Epithelial cell of proximal tubule (primary cell): ENCODE results near the gene AK2. TPM values are rescaled to one million over a fixed set of nuclear protein-coding genes. Genes with fewer than 3 reads are reported as not detected.

ENCODE experiments used
- DNase-seq: peaks from one replicate; pipeline ENCODE4 v3.0.0-alpha.2; 2011; ENCODE audit warnings: low read depth
- H3K4me3 ChIP-seq: 2 replicates; pipeline ENCODE4 v1.5.1; 2011; ENCODE audit warnings: low read depth, mild to moderate bottlenecking, low read length
- CTCF ChIP-seq: conservative IDR thresholded peaks from 2 replicates; pipeline ENCODE4 v1.5.1; 2012; ENCODE audit warnings: low read depth, mild to moderate bottlenecking, low read length
- total RNA-seq: library from RNA; depleted of rRNA; stranded (reverse); fragments of >200 nt; gene quantifications from 2 replicates; pipeline ENCODE4 v1.2.3, GENCODE V29; 2015

AK2 gene
- total RNA-seq, 1 donor from 2014 or later: 276 TPM

GRCh38 chr1:33005838-33006421 is 30.8 kb downstream of the AK2 start:
- no peak overlapping the region for H3K4me3 ChIP-seq
- no peak for DNase-seq
- no peak for TF ChIP-seq CTCF

GRCh38 chr1:33005117-33005837 is 31.4 kb downstream of the AK2 start:
- no peak overlapping the region for H3K4me3 ChIP-seq
- no peak for DNase-seq
- no peak for TF ChIP-seq CTCF

GRCh38 chr1:33004613-33005012 is 32.1 kb downstream of the AK2 start:
- TF ChIP-seq CTCF: no peak
- H3K4me3 ChIP-seq: no peak overlapping the region
- no peak for DNase-seq

GRCh38 chr1:33003657-33004056 is 33.0 kb downstream of the AK2 start:
- no peak for DNase-seq
- no peak overlapping the region for H3K4me3 ChIP-seq
- TF ChIP-seq CTCF: no peak

- H3K4me3 ChIP-seq: no peak overlapping the region
- no peak for DNase-seq
- no peak for TF ChIP-seq CTCF
Observed at GRCh38 chr1:33002006-33002405, 34.7 kb downstream of the AK2 start.

GRCh38 chr1:33001282-33001681 is 35.4 kb downstream of the AK2 start:
- peak; percentile 48 for TF ChIP-seq CTCF
- no peak overlapping the region for H3K4me3 ChIP-seq
- no peak for DNase-seq

GRCh38 chr1:33000427-33001026 is 36.2 kb downstream of the AK2 start:
- no peak overlapping the region for H3K4me3 ChIP-seq
- DNase-seq: no peak
- no peak for TF ChIP-seq CTCF
